Chondrocyte (in vitro differentiated cells): ENCODE results near the gene CTNS. TPM values are rescaled to one million over a fixed set of nuclear protein-coding genes. Genes with fewer than 3 reads are reported as not detected.

Experiments used
- DNase-seq: peaks from one replicate; pipeline ENCODE4 v3.0.0; 2021; ENCODE audit warnings: mixed read lengths, low spot score
- H3K27ac Mint-ChIP-seq: one replicate; pipeline ENCODE4 v1.8.0; 2021; ENCODE audit warnings: mild to moderate bottlenecking, moderate library complexity, mixed read lengths; ENCODE audit not compliant: unreplicated experiment
- H3K27me3 Mint-ChIP-seq: 2 replicates; pipeline ENCODE4 v1.8.0; 2021; ENCODE audit warnings: low read depth, mixed read lengths
- H3K36me3 Mint-ChIP-seq: 2 replicates; pipeline ENCODE4 v1.8.0; 2021; ENCODE audit warnings: low read depth, mixed read lengths
- H3K4me1 Mint-ChIP-seq: 2 replicates; pipeline ENCODE4 v1.8.0; 2021; ENCODE audit warnings: low read depth, mild to moderate bottlenecking, mixed read lengths
- H3K4me3 Mint-ChIP-seq: one replicate; pipeline ENCODE4 v1.8.0; 2021; ENCODE audit warnings: mild to moderate bottlenecking, moderate library complexity, mixed read lengths; ENCODE audit not compliant: unreplicated experiment
- H3K9me3 Mint-ChIP-seq: 2 replicates; pipeline ENCODE4 v1.8.0; 2021; ENCODE audit warnings: low read depth, mixed read lengths
- CTCF ChIP-seq: fragments of 200-600 bp; sonication (generic); IDR thresholded peaks from 2 replicates; pipeline ENCODE4 v1.5.0; 2021; ENCODE audit warnings: antibody characterized with exemption, mild to moderate bottlenecking, moderate library complexity
- total RNA-seq: library from RNA; stranded (reverse); gene quantifications from 3 replicates; pipeline ENCODE4 v1.2.1, GENCODE V29; 2021

CTNS gene
- total RNA-seq, 1 donor from 2014 or later, result 17.8 TPM

GRCh38 chr17:3593384-3593783 lies 43.2 kb upstream of the CTNS start:
- Mint-ChIP-seq H3K27me3 (no peaks in the 10 kb centered on the region), H3K4me3 (no peak overlapping the region), H3K4me1 (peaks cover 9% of the 10 kb centered on the region), H3K9me3 (no peaks in the 10 kb centered on the region), H3K36me3 (peaks cover 7% of the 10 kb centered on the region), H3K27ac (no peak overlapping the region)
- no peak for DNase-seq
- TF ChIP-seq CTCF, result no peak

DNA sequence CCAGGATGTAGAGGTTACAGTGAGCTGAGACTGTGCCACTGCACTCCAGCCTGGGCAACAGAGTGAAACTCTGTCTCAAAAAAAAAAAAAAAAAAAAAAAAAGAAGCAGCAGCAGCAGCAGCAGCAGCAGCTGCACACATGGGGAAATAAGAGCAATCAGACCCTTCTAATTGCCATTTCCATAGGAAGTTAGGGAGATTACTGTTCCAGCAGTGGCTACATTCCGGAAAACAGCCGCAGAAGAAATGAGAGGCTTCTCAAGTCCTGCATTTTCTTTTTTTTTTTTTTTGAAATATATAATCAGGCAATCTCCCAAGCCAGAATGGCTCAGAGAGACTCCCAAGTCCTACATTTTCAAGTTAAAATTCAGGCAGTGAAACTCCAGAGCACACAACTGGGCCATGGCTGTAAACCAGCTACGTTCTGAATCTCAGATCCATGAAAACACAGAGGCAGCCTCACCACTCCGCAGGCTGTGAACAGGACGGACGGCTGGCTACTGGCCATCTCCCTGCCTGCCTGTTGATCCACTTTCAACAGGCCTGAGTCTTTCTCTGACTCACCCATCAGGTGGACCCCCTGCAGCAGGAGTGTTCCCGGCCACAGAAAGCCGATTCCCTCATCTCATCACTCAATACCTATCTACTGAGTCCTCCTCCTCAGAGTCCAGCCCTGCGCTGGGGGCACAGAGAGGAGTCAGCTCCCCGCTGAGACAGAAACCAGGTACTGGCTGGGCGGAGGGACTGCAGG lies 42.3 kb upstream of the CTNS start:
- Mint-ChIP-seq H3K27ac (peak overlapping the region; percentile 49), H3K4me3 (no peak overlapping the region), H3K4me1 (peaks cover 9% of the 10 kb centered on the region), H3K27me3 (no peaks in the 10 kb centered on the region), H3K9me3 (no peaks in the 10 kb centered on the region), H3K36me3 (peaks cover 7% of the 10 kb centered on the region)
- DNase-seq, result no peak
- no peak for TF ChIP-seq CTCF

DNA sequence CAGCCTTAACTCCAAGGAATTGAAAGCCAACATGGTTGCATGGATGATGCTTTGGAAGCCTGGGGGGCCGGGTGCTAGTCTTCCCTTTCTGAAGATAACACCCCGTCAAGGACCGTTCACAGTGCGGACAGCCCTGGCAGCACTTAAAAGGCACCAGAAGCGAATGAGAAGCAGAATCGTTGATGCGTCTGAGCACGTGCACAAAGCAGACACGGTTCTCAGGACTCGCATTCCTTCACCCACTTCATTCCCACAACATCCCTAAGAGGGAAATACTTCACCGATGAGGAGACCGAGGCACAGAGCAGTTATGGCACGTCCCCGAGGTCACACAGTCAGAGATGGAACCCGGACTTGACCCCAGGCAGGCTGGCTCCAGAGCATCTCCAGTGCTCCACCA lies 41.6 kb upstream of the CTNS start:
- DNase-seq, result no peak
- Mint-ChIP-seq H3K4me3 (no peak overlapping the region), H3K9me3 (no peaks in the 10 kb centered on the region), H3K4me1 (peaks cover 9% of the 10 kb centered on the region), H3K27me3 (no peaks in the 10 kb centered on the region), H3K36me3 (peaks cover 3% of the 10 kb centered on the region), H3K27ac (no peak overlapping the region)
- TF ChIP-seq CTCF, result no peak

DNA sequence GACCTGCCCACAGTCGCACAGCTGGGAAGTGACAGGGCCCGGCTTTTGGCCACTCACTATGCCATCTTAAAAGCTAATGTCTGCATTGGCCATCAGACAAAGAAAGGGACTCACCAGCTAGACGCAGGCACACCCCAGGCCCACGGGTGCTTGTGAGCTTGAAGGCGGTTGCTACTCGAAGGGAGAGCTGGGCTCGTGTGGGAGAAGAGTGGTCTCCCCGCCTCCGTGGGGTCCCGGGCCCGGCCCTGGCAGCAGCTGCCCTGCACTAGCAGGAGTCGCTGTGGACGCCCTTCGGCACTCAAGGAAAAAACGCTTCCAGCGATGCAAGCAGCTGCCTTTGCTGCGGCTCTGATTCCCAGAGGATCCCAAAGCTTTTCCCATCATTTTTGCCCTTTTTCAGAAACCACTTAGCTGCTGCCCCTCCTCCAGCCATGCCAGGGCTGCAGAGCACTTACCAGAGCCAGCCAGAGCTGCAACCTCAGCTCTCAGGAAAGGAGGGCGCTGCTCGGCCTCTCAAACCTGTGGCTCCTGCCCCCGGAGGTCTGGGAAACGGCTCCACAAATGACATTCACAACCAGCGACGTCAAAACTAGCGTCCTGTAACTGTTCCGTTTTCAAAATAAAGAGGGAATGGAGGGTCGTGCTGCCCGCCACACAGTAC lies 39.6 kb upstream of the CTNS start:
- no peaks in the 10 kb centered on the region for H3K9me3 Mint-ChIP-seq
- peaks cover 9% of the 10 kb centered on the region for H3K4me1 Mint-ChIP-seq
- TF ChIP-seq CTCF, result no peak
- H3K4me3 Mint-ChIP-seq, result no peak overlapping the region
- no peaks in the 10 kb centered on the region for H3K36me3 Mint-ChIP-seq
- DNase-seq, result no peak
- H3K27ac Mint-ChIP-seq, result no peak overlapping the region
- no peaks in the 10 kb centered on the region for H3K27me3 Mint-ChIP-seq

DNA sequence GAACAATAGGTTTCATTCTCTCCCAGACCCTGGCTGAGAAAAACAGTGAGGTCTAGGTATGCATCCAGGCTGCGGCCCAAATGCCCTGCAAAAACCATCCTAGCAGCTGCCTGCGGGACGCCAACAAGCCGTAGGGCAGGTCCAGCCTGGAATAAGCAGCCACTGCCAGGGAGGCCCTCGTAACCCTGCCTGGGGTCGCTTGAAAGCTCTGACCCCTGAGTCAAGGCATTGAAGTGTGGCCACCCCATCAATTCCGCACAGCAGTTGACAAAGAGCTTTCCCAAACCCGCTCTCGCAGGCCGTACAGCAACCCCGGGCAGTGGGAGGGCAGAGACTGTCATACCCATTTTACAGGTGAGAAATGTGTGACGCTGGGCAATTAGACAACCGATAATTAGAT lies 38.5 kb upstream of the CTNS start:
- no peak overlapping the region for H3K4me3 Mint-ChIP-seq
- H3K27me3 Mint-ChIP-seq, result no peaks in the 10 kb centered on the region
- DNase-seq, result no peak
- TF ChIP-seq CTCF, result no peak
- H3K9me3 Mint-ChIP-seq, result no peaks in the 10 kb centered on the region
- no peaks in the 10 kb centered on the region for H3K36me3 Mint-ChIP-seq
- peaks cover 9% of the 10 kb centered on the region for H3K4me1 Mint-ChIP-seq
- H3K27ac Mint-ChIP-seq, result no peak overlapping the region
